ENCODE measurements around the gene TCL1A. TPM values are rescaled to one million over a fixed set of nuclear protein-coding genes. Genes with fewer than 3 reads are reported as not detected.

TCL1A gene
- total RNA-seq, 1 experiment from 2014 or later: not detected

DNA sequence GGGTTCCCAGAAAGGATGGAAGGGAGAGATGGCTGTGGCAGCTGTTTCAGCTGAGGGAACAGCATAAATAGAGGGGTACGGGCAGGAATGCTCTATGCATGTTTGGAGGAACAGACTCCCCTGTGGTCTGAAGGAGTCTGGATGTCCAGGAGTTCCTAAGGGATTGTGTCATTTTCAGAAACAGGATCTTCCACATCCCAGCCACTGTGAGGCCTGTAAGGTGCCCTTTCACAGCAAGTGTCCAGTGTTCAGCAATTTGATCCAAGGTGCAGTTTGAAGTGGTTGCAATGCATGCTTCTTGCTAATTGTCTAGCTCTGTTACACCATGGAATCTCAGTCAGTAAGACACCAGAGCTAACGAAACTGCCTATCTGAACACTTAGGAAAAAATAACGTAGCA, 46.7 kb upstream of the TCL1A start:
- H3F3A ChIP-seq (ENCODE audit: insufficient read depth, low read depth): no peaks in the 10 kb centered on the region
- no peaks in the 10 kb centered on the region for H3K36me3 ChIP-seq (ENCODE audit: low read depth)
- no peak overlapping the region for H3K4me2 ChIP-seq
- H3K27me3 ChIP-seq (ENCODE audit: insufficient read depth, low read depth): peaks cover 10% of the 10 kb centered on the region; the same call in 1 of the 2 replicates
- no peak overlapping the region for H3K27ac ChIP-seq
- BruUV-seq (replicated peaks): no TSS peak
- POLR2A ChIA-PET (ENCODE audit: unreplicated experiment): no interaction called here
- no peak overlapping the region for H3K4me3 ChIP-seq
- no peaks in the 10 kb centered on the region for H3K4me1 ChIP-seq (replicated peaks; ENCODE audit: insufficient read depth)
- intact Hi-C loops (cut with micrococcal nuclease; ENCODE audit: unreplicated experiment): no loop called here
- TF ChIP-seq EZH2 (IDR thresholded peaks at IDR 0.05; ENCODE audit: low read depth): no peak
- TF ChIP-seq, protein P1, sequence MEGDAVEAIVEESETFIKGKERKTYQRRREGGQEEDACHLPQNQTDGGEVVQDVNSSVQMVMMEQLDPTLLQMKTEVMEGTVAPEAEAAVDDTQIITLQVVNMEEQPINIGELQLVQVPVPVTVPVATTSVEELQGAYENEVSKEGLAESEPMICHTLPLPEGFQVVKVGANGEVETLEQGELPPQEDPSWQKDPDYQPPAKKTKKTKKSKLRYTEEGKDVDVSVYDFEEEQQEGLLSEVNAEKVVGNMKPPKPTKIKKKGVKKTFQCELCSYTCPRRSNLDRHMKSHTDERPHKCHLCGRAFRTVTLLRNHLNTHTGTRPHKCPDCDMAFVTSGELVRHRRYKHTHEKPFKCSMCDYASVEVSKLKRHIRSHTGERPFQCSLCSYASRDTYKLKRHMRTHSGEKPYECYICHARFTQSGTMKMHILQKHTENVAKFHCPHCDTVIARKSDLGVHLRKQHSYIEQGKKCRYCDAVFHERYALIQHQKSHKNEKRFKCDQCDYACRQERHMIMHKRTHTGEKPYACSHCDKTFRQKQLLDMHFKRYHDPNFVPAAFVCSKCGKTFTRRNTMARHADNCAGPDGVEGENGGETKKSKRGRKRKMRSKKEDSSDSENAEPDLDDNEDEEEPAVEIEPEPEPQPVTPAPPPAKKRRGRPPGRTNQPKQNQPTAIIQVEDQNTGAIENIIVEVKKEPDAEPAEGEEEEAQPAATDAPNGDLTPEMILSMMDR (conservative IDR thresholded peaks at IDR 0.05): no peak
- no peak for DNase-seq
- H3K9me3 ChIP-seq (ENCODE audit: insufficient read depth, low read depth): no peaks in the 10 kb centered on the region
- H4K20me1 ChIP-seq (ENCODE audit: insufficient read depth): no peaks in the 10 kb centered on the region
- H3K79me2 ChIP-seq (ENCODE audit: low read depth): no peaks in the 10 kb centered on the region
- H3K9me2 ChIP-seq (ENCODE audit: insufficient read depth): no peaks in the 10 kb centered on the region
- CTCF ChIA-PET: no interaction called here
- H2AFZ ChIP-seq: no peak overlapping the region

DNA sequence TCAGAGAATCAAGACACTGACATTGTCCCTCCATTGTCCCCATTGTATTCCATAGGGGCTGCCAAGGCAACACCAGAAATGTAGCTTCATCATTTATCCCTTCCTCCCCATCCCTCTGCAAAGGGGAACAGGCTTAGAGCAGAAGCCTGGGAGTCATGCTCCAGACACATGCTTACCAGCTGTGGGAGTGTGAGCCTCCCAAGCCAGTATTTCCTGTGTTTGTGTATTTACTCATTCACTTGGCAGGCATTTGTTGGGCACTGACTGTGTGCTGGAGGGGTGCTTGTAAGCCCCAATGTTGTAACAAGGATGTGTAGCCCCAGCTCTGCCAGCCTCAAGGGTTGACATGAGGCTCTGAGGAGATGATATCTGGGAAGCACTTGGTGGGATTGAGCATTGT, 46.0 kb upstream of the TCL1A start:
- no peak for DNase-seq
- H2AFZ ChIP-seq: no peak overlapping the region
- H3K4me3 ChIP-seq: no peak overlapping the region
- H3K79me2 ChIP-seq (ENCODE audit: low read depth): no peaks in the 10 kb centered on the region
- POLR2A ChIA-PET (ENCODE audit: unreplicated experiment): no interaction called here
- H3K27ac ChIP-seq: no peak overlapping the region
- no peaks in the 10 kb centered on the region for H4K20me1 ChIP-seq (ENCODE audit: insufficient read depth)
- no peaks in the 10 kb centered on the region for H3K9me3 ChIP-seq (ENCODE audit: insufficient read depth, low read depth)
- no peaks in the 10 kb centered on the region for H3K9me2 ChIP-seq (ENCODE audit: insufficient read depth)
- no TSS peak for BruUV-seq (replicated peaks)
- no peak for TF ChIP-seq EZH2 (IDR thresholded peaks at IDR 0.05; ENCODE audit: low read depth)
- TF ChIP-seq, protein P1 (conservative IDR thresholded peaks at IDR 0.05): no peak
- peaks cover 10% of the 10 kb centered on the region; the same call in 1 of the 2 replicates for H3K27me3 ChIP-seq (ENCODE audit: insufficient read depth, low read depth)
- no peaks in the 10 kb centered on the region for H3F3A ChIP-seq (ENCODE audit: insufficient read depth, low read depth)
- H3K4me1 ChIP-seq (replicated peaks; ENCODE audit: insufficient read depth): no peaks in the 10 kb centered on the region
- intact Hi-C loops (cut with micrococcal nuclease; ENCODE audit: unreplicated experiment): no loop called here
- CTCF ChIA-PET: no interaction called here
- no peak overlapping the region for H3K4me2 ChIP-seq
- no peaks in the 10 kb centered on the region for H3K36me3 ChIP-seq (ENCODE audit: low read depth)

DNA sequence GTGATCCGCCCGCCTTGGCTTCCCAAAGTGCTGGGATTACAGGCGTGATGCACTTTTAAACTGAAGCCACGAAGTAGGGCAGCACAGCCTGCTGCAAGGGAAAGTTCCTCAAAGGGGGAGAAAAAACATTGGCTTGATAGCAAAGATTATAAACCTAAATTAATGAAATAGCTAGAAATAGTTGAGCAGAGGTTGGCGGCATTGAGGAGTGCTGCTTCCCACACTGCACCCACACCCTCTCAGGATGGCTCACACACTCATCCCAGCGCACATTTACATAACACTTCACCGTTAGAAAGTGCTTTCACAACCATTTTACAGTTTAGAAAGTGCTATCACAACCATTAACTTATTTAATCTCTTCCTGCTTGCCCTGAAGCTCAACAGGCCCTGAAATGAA, 44.4 kb upstream of the TCL1A start:
- Histone ChIP-seq H3K9me2 (ENCODE audit: insufficient read depth) (no peaks in the 10 kb centered on the region), H3K9me3 (ENCODE audit: insufficient read depth, low read depth) (no peaks in the 10 kb centered on the region), H2AFZ (no peak overlapping the region), H3F3A (ENCODE audit: insufficient read depth, low read depth) (no peaks in the 10 kb centered on the region), H3K4me2 (no peak overlapping the region), H3K27ac (no peak overlapping the region), H3K36me3 (ENCODE audit: low read depth) (no peaks in the 10 kb centered on the region), H4K20me1 (ENCODE audit: insufficient read depth) (no peaks in the 10 kb centered on the region), H3K4me3 (no peak overlapping the region), H3K4me1 (replicated peaks; ENCODE audit: insufficient read depth) (no peaks in the 10 kb centered on the region), H3K79me2 (ENCODE audit: low read depth) (no peaks in the 10 kb centered on the region), H3K27me3 (ENCODE audit: insufficient read depth, low read depth) (peaks cover 3% of the 10 kb centered on the region; the same call in 1 of the 2 replicates)
- BruUV-seq (replicated peaks): no TSS peak
- POLR2A ChIA-PET (ENCODE audit: unreplicated experiment): no interaction called here
- CTCF ChIA-PET: no interaction called here
- no peak for DNase-seq
- intact Hi-C loops (cut with micrococcal nuclease; ENCODE audit: unreplicated experiment): no loop called here
- TF ChIP-seq, protein P1 (conservative IDR thresholded peaks at IDR 0.05): no peak
- TF ChIP-seq EZH2 (IDR thresholded peaks at IDR 0.05; ENCODE audit: low read depth): no peak

All from PC-9 (cell line).